HCEC 1CT (cell line): Measurements from ENCODE around the gene GM2A.
A peak's percentile ranks its signal among the peaks of the same experiment; 100 is the strongest.
"Not testable (repeated sequence)": the region's sequence is repeated elsewhere in the genome, so short reads cannot be mapped to it uniquely, and the experiment has no call there.

Experiments
- DNase-seq: peaks from one replicate; pipeline ENCODE4 v3.0.0-alpha.2; 2017

The GM2A gene

GRCh38 chr5:151230048-151230680 lies 22.8 kb upstream of the GM2A start:
- no peak for DNase-seq

GRCh38 chr5:151231359-151231758 lies 21.6 kb upstream of the GM2A start:
- DNase-seq: no peak

GRCh38 chr5:151233616-151234085 lies 19.3 kb upstream of the GM2A start:
- no peak for DNase-seq

- peak; percentile 66 for DNase-seq
These were observed 18.3 kb upstream of the GM2A start for GRCh38 chr5:151234476-151235238.

GRCh38 chr5:151235239-151235571 lies 17.8 kb upstream of the GM2A start:
- not testable (repeated sequence) for DNase-seq

GRCh38 chr5:151236888-151237287 lies 16.1 kb upstream of the GM2A start:
- DNase-seq: no peak

GRCh38 chr5:151237685-151238084 lies 15.3 kb upstream of the GM2A start:
- DNase-seq: no peak

GRCh38 chr5:151238303-151238741 lies 14.7 kb upstream of the GM2A start:
- DNase-seq: no peak

- DNase-seq: peak; percentile 55
These were observed 13.6 kb upstream of the GM2A start for GRCh38 chr5:151239237-151239861.

GRCh38 chr5:151240268-151240835 lies 12.6 kb upstream of the GM2A start:
- DNase-seq: not testable (repeated sequence)

GRCh38 chr5:151240924-151241635 lies 11.9 kb upstream of the GM2A start:
- no peak for DNase-seq

- DNase-seq: no peak
These were observed 9.9 kb upstream of the GM2A start for GRCh38 chr5:151243127-151243526.

- no peak for DNase-seq
These were observed 9.4 kb upstream of the GM2A start for GRCh38 chr5:151243564-151243963.

- no peak for DNase-seq
These were observed 8.8 kb upstream of the GM2A start for GRCh38 chr5:151244206-151244605.

GRCh38 chr5:151245680-151246219 lies 7.2 kb upstream of the GM2A start:
- no peak for DNase-seq

- no peak for DNase-seq
These were observed 4.3 kb upstream of the GM2A start for GRCh38 chr5:151248651-151249050.

- DNase-seq: no peak
These were observed 3.7 kb upstream of the GM2A start for GRCh38 chr5:151249281-151249680.

GRCh38 chr5:151250346-151251000 lies 2.5 kb upstream of the GM2A start:
- DNase-seq: no peak

GRCh38 chr5:151251001-151251551 lies 1.9 kb upstream of the GM2A start:
- no peak for DNase-seq

- no peak for DNase-seq
These were observed 1.4 kb upstream of the GM2A start for GRCh38 chr5:151251621-151252020.

GRCh38 chr5:151253605-151253950 lies 593 bp downstream of the GM2A start:
- no peak for DNase-seq

- no peak for DNase-seq
These were observed 1.6 kb downstream of the GM2A start for GRCh38 chr5:151254556-151254955.
